HL-60 (cell line): ENCODE results near the gene PKD1.

Experiments used
- DNase-seq, 2 experiments: peaks; one replicate each; pipeline ENCODE4 v3.0.0-alpha.2; 2010 to 2020; ENCODE audit warnings: low read depth in 1 of 2, low spot score in 1 of 2
- H3K27ac ChIP-seq: fragments of 250-450 bp; sonication (Bioruptor Pico); replicated peaks from 2 replicates; pipeline ENCODE4 v1.5.1; 2020; ENCODE audit warnings: mild to moderate bottlenecking, moderate library complexity
- H3K27me3 ChIP-seq: fragments of 250-450 bp; sonication (Bioruptor Pico); 2 replicates; pipeline ENCODE4 v1.5.1; 2021; ENCODE audit warnings: mild to moderate bottlenecking, moderate library complexity; ENCODE audit not compliant: insufficient read depth, poor library complexity, severe bottlenecking
- H3K4me3 ChIP-seq: replicated peaks from 2 replicates; pipeline ENCODE4 v1.5.1; 2011; ENCODE audit warnings: mild to moderate bottlenecking, control low read depth, low read length; ENCODE audit not compliant: insufficient read depth
- CTCF ChIP-seq: IDR thresholded peaks from one replicate; pipeline ENCODE4 v1.5.1; 2011; ENCODE audit warnings: low read length, control low read depth, inconsistent platforms; ENCODE audit not compliant: insufficient read depth
- GABPA ChIP-seq: IDR thresholded peaks from 2 replicates; pipeline ENCODE4 v1.6.1; 2012; ENCODE audit warnings: low read depth
- POLR2AphosphoS5 ChIP-seq: IDR thresholded peaks from 2 replicates; pipeline ENCODE4 v1.6.1; 2012; ENCODE audit warnings: low read depth
- REST ChIP-seq: IDR thresholded peaks from 2 replicates; pipeline ENCODE4 v1.6.1; 2012; ENCODE audit warnings: low read depth; ENCODE audit not compliant: insufficient replicate concordance
- SPI1 ChIP-seq: IDR thresholded peaks from 2 replicates; pipeline ENCODE4 v1.6.1; 2012; ENCODE audit warnings: low read depth, mild to moderate bottlenecking, borderline replicate concordance

The PKD1 gene

GRCh38 chr16:2160915-2161551, 25.3 kb upstream of the PKD1 start:
- no peak overlapping the region for H3K4me3 ChIP-seq
- no peak overlapping the region for H3K27ac ChIP-seq
- TF ChIP-seq CTCF: no peak
- TF ChIP-seq REST: no peak
- no peak for TF ChIP-seq SPI1

GRCh38 chr16:2159175-2159838, 23.6 kb upstream of the PKD1 start:
- H3K4me3 ChIP-seq: no peak overlapping the region
- no peaks in the 10 kb centered on the region for H3K27me3 ChIP-seq
- no peak overlapping the region for H3K27ac ChIP-seq
- no peak for DNase-seq
- TF ChIP-seq GABPA: no peak
- no peak for TF ChIP-seq REST
- TF ChIP-seq POLR2AphosphoS5: no peak
- TF ChIP-seq SPI1: no peak
- no peak for TF ChIP-seq CTCF

More at GRCh38 chr16:2160915-2161551, 25.3 kb upstream of the PKD1 start:
- DNase-seq: no peak
- no peaks in the 10 kb centered on the region for H3K27me3 ChIP-seq

DNA sequence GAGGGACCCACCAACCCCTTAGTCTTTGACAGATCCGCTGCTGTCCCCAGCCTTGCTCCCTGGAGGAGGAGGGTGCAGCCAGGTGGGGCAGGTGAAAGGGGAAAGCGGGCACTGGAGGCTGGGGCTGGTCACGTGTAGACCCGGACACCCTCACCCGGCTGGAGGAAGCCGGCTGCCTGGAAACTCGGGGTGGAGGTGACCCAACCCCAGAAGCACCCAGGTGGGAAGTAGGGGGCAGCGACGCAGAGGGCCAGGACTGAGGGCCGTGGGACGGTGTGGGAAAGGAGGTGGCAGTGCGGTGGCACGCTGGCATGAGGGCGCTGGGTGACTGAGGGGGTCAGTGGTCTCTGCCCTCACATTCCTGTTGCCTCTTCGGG, 22.6 kb upstream of the PKD1 start:
- Histone ChIP-seq H3K27ac (no peak overlapping the region), H3K27me3 (no peaks in the 10 kb centered on the region), H3K4me3 (no peak overlapping the region)
- no peak for TF ChIP-seq REST
- no peak for TF ChIP-seq SPI1
- TF ChIP-seq POLR2AphosphoS5: no peak
- DNase-seq: no peak
